Superior temporal gyrus (tissue), 1 donor: ENCODE measurements around the gene CAPN12.
A peak's percentile ranks its signal among the peaks of the same experiment; 100 is the strongest.

Experiments
- DNase-seq: peaks from one replicate; pipeline ENCODE4 v3.0.0-alpha.2; 2016; ENCODE audit errors: extremely low spot score

CAPN12 gene

GRCh38 chr19:38711726-38712153, 32.5 kb downstream of the CAPN12 start:
- no peak for DNase-seq

- DNase-seq, result peak; percentile 55
Measured at GRCh38 chr19:38710928-38711725, 33.1 kb downstream of the CAPN12 start.

- no peak for DNase-seq
Measured at GRCh38 chr19:38710416-38710702, 33.9 kb downstream of the CAPN12 start.

- DNase-seq, result no peak
Measured at GRCh38 chr19:38709671-38710415, 34.4 kb downstream of the CAPN12 start.

- no peak for DNase-seq
Measured at GRCh38 chr19:38709119-38709518, 35.2 kb downstream of the CAPN12 start.

- DNase-seq, result no peak
Measured at GRCh38 chr19:38708413-38709024, 35.8 kb downstream of the CAPN12 start.

- DNase-seq, result no peak
Measured at GRCh38 chr19:38707512-38708114, 36.7 kb downstream of the CAPN12 start.

GRCh38 chr19:38706792-38707511, 37.3 kb downstream of the CAPN12 start:
- no peak for DNase-seq

- DNase-seq, result no peak
Measured at GRCh38 chr19:38705197-38706019, 38.9 kb downstream of the CAPN12 start.

GRCh38 chr19:38704488-38705026, 39.7 kb downstream of the CAPN12 start:
- DNase-seq, result no peak

- DNase-seq, result no peak
Measured at GRCh38 chr19:38703509-38703908, 40.8 kb downstream of the CAPN12 start.

- DNase-seq, result no peak
Measured at GRCh38 chr19:38702278-38702677, 42.0 kb downstream of the CAPN12 start.

GRCh38 chr19:38701455-38702063, 42.7 kb downstream of the CAPN12 start:
- no peak for DNase-seq

- DNase-seq, result no peak
Measured at GRCh38 chr19:38700902-38701454, 43.3 kb downstream of the CAPN12 start.

GRCh38 chr19:38700350-38700901, 43.8 kb downstream of the CAPN12 start:
- no peak for DNase-seq

- DNase-seq, result no peak
Measured at GRCh38 chr19:38699647-38700349, 44.5 kb downstream of the CAPN12 start.

- no peak for DNase-seq
Measured at GRCh38 chr19:38699027-38699346, 45.3 kb downstream of the CAPN12 start.

- DNase-seq, result no peak
Measured at GRCh38 chr19:38698225-38699026, 45.8 kb downstream of the CAPN12 start.
